Measurements from ENCODE around the gene TMEM117. TPM values are rescaled to one million over a fixed set of nuclear protein-coding genes. Genes with fewer than 3 reads are reported as not detected.

The TMEM117 gene
- total RNA-seq, 1 donor, result 10.8 TPM

GRCh38 chr12:44117337-44117736, 281.5 kb downstream of the TMEM117 start:
- H3K4me3 ChIP-seq (ENCODE audit: low read depth, low read length), result no peak overlapping the region
- TF ChIP-seq CTCF (IDR thresholded peaks at IDR 0.05; ENCODE audit: insufficient read depth, low read depth, low read length), result no peak
- no peak for DNase-seq (ENCODE audit: low read depth)

DNA sequence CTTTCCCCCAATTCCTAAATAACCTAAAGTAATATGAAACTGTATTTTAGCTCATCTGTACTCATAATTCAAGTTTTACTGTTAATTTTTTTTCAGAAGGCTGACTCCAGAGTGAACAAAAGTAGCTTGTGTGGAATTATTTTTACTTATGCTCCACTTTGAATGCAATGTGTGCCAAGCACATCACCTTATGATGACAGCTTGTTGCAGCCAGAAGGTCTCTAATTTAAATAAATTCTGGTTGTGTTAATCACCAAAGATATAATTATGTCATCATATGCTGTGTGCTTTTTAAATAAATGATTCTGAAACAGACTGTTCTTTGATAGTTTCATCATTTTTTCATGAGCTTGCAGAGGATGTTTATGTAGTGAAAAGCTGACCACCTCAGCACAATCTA, 283.1 kb downstream of the TMEM117 start:
- H3K4me3 ChIP-seq (ENCODE audit: low read depth, low read length), result no peak overlapping the region
- no peak for DNase-seq (ENCODE audit: low read depth)
- no peak for TF ChIP-seq CTCF (IDR thresholded peaks at IDR 0.05; ENCODE audit: insufficient read depth, low read depth, low read length)

GRCh38 chr12:44126806-44127205, 290.9 kb downstream of the TMEM117 start:
- no peak for DNase-seq (ENCODE audit: low read depth)
- TF ChIP-seq CTCF (IDR thresholded peaks at IDR 0.05; ENCODE audit: insufficient read depth, low read depth, low read length), result no peak
- no peak overlapping the region for H3K4me3 ChIP-seq (ENCODE audit: low read depth, low read length)

GRCh38 chr12:44127966-44128710, 292.3 kb downstream of the TMEM117 start:
- no peak for DNase-seq (ENCODE audit: low read depth)
- no peak for TF ChIP-seq CTCF (IDR thresholded peaks at IDR 0.05; ENCODE audit: insufficient read depth, low read depth, low read length)
- no peak overlapping the region for H3K4me3 ChIP-seq (ENCODE audit: low read depth, low read length)

DNA sequence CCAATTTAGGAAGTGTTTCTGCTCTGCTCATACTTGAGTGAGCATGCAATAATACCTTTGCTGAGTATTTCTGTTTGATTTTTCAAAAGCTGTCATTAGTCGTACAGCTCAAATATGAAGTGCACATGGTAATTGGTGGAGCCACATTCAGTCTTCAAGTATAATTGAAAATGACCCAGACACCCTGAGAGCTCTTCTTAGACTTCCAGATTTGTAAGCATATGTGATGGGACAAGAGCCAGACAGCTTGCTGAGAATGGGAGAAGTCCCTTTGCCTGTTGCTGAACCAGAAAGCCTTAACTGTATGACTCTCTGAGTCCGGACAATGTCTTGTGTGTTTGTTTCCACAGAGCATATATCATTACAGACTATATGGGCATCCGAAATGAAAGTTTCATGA, 307.3 kb downstream of the TMEM117 start:
- no peak for TF ChIP-seq CTCF (IDR thresholded peaks at IDR 0.05; ENCODE audit: insufficient read depth, low read depth, low read length)
- no peak for DNase-seq (ENCODE audit: low read depth)

GRCh38 chr12:44148936-44149335, 313.1 kb downstream of the TMEM117 start:
- TF ChIP-seq CTCF (IDR thresholded peaks at IDR 0.05; ENCODE audit: insufficient read depth, low read depth, low read length), result no peak
- DNase-seq (ENCODE audit: low read depth), result no peak
- H3K4me3 ChIP-seq (ENCODE audit: low read depth, low read length), result no peak overlapping the region

More for the DNA sequence above, 307.3 kb downstream of the TMEM117 start:
- H3K4me3 ChIP-seq (ENCODE audit: low read depth, low read length), result no peak overlapping the region

- no peak for TF ChIP-seq CTCF (IDR thresholded peaks at IDR 0.05; ENCODE audit: insufficient read depth, low read depth, low read length)
- H3K4me3 ChIP-seq (ENCODE audit: low read depth, low read length), result no peak overlapping the region
- DNase-seq (ENCODE audit: low read depth), result peak; percentile 44
Measured at GRCh38 chr12:44154128-44154527, 318.2 kb downstream of the TMEM117 start.

Measured in fibroblast of villous mesenchyme (primary cell).